Caco-2 (cell line): ENCODE results near the gene AFF4. TPM values are rescaled to one million over a fixed set of nuclear protein-coding genes. Genes with fewer than 3 reads are reported as not detected.

Experiments used
- BruUV-seq: library from RNA; stranded (reverse); fragments of 400-500 nt; replicated peaks from 2 replicates; lab custom pipeline; 2021; lab: Mats Ljungman, UMichigan
- CTCF ChIA-PET: fragments of 300-600 bp; sonication (Branson Sonifier 250); formaldehyde crosslinking; loops from one replicate; lab custom pipeline; 2022; ENCODE audit warnings: antibody characterized with exemption; lab: Charles Lee
- POLR2A ChIA-PET: fragments of 300-600 bp; sonication (Branson Sonifier 250); formaldehyde crosslinking; loops from one replicate; lab custom pipeline; 2022; ENCODE audit warnings: antibody characterized with exemption; lab: Charles Lee
- DNase-seq, 2 experiments: peaks; one replicate each; pipeline versions ENCODE4 v3.0.0 to v3.0.0-alpha.2; 2020 to 2022
- H3K27me3 ChIP-seq: replicated peaks from 2 replicates; pipeline ENCODE4 v1.6.0; 2011; ENCODE audit warnings: low read length; ENCODE audit not compliant: control insufficient read depth, insufficient read depth
- H3K36me3 ChIP-seq: 2 replicates; pipeline ENCODE4 v1.5.1; 2011; ENCODE audit warnings: low read length; ENCODE audit not compliant: control insufficient read depth, insufficient read depth
- H3K4me1 ChIP-seq: fragments of 250-450 bp; sonication (Bioruptor Pico); 2 replicates; pipeline ENCODE4 v1.5.1; 2020; ENCODE audit warnings: mild to moderate bottlenecking
- H3K4me3 ChIP-seq: 2 replicates; pipeline ENCODE4 v1.5.1; 2011; ENCODE audit warnings: low read depth, mild to moderate bottlenecking, control low read depth, low read length
- H3K9me3 ChIP-seq: fragments of 250-450 bp; sonication (Bioruptor Pico); 2 replicates; pipeline ENCODE4 v1.5.1; 2020; ENCODE audit warnings: mild to moderate bottlenecking, moderate library complexity
- H3K27ac Mint-ChIP-seq: one replicate; pipeline ENCODE4 v1.8.0; 2022; ENCODE audit warnings: mixed read lengths; ENCODE audit not compliant: unreplicated experiment
- H3K27me3 Mint-ChIP-seq: one replicate; pipeline ENCODE4 v1.8.0; 2022; ENCODE audit warnings: mixed read lengths; ENCODE audit not compliant: insufficient read depth, unreplicated experiment
- H3K36me3 Mint-ChIP-seq: one replicate; pipeline ENCODE4 v1.8.0; 2022; ENCODE audit warnings: mild to moderate bottlenecking, mixed read lengths; ENCODE audit not compliant: insufficient read depth, unreplicated experiment
- H3K4me1 Mint-ChIP-seq: one replicate; pipeline ENCODE4 v1.8.0; 2022; ENCODE audit warnings: low read depth, mixed read lengths; ENCODE audit not compliant: unreplicated experiment
- H3K4me3 Mint-ChIP-seq: one replicate; pipeline ENCODE4 v1.8.0; 2022; ENCODE audit warnings: mild to moderate bottlenecking, moderate library complexity, mixed read lengths; ENCODE audit not compliant: unreplicated experiment
- H3K9me3 Mint-ChIP-seq: one replicate; pipeline ENCODE4 v1.8.0; 2022; ENCODE audit warnings: mixed read lengths; ENCODE audit not compliant: unreplicated experiment
- intact Hi-C: fragments of 100-400 bp; cut with micrococcal nuclease; formaldehyde crosslinking; loops from one replicate; pipeline ENCODE4 v1.10.0; 2022; ENCODE audit not compliant: unreplicated experiment
- total RNA-seq: library from RNA; stranded (reverse); gene quantifications from 2 replicates; pipeline ENCODE4 v1.2.3, GENCODE V29; 2022
- TF ChIP-seq, protein P1 (sequence below), 2 experiments: fragments of 200-600 bp in 1 of 2; IDR thresholded peaks; 1 replicate in 1 of 2; 2 replicates in 1 of 2; pipeline versions ENCODE4 v1.5.1 to v1.8.0; 2011 to 2022; ENCODE audit warnings: antibody characterized with exemption in 1 of 2, control low read depth in 1 of 2, inconsistent platforms in 1 of 2, low read depth in 1 of 2, low read length in 1 of 2, mild to moderate bottlenecking in 1 of 2, moderate library complexity in 1 of 2; ENCODE audit not compliant: insufficient read depth in 1 of 2, severe bottlenecking in 1 of 2, unreplicated experiment in 1 of 2

AFF4 gene
- total RNA-seq, 1 experiment from 2014 or later = 63.9 TPM

- no peaks in the 10 kb centered on the region for H3K9me3 ChIP-seq
- H3K27me3 ChIP-seq = no peaks in the 10 kb centered on the region
- intact Hi-C loops = no loop called here
- H3K36me3 ChIP-seq = no peaks in the 10 kb centered on the region; the same call in 1 of the 2 replicates
- CTCF ChIA-PET = no interaction called here
- no TSS peak for BruUV-seq
- TF ChIP-seq, protein P1, sequence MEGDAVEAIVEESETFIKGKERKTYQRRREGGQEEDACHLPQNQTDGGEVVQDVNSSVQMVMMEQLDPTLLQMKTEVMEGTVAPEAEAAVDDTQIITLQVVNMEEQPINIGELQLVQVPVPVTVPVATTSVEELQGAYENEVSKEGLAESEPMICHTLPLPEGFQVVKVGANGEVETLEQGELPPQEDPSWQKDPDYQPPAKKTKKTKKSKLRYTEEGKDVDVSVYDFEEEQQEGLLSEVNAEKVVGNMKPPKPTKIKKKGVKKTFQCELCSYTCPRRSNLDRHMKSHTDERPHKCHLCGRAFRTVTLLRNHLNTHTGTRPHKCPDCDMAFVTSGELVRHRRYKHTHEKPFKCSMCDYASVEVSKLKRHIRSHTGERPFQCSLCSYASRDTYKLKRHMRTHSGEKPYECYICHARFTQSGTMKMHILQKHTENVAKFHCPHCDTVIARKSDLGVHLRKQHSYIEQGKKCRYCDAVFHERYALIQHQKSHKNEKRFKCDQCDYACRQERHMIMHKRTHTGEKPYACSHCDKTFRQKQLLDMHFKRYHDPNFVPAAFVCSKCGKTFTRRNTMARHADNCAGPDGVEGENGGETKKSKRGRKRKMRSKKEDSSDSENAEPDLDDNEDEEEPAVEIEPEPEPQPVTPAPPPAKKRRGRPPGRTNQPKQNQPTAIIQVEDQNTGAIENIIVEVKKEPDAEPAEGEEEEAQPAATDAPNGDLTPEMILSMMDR (IDR thresholded peaks at IDR 0.05; ENCODE audit: insufficient read depth in 1 of 2, low read depth in 1 of 2, low read length in 1 of 2, severe bottlenecking in 1 of 2, unreplicated experiment in 1 of 2) = no peak
- H3K36me3 Mint-ChIP-seq = peaks cover 40% of the 10 kb centered on the region
- peaks cover 12% of the 10 kb centered on the region for H3K4me1 ChIP-seq
- H3K9me3 Mint-ChIP-seq = no peaks in the 10 kb centered on the region
- no peaks in the 10 kb centered on the region for H3K27me3 Mint-ChIP-seq
- H3K4me3 ChIP-seq = no peak overlapping the region
- DNase-seq = no peak
- peaks cover 11% of the 10 kb centered on the region for H3K4me1 Mint-ChIP-seq
- POLR2A ChIA-PET = no interaction called here
- no peak overlapping the region for H3K27ac Mint-ChIP-seq
- H3K4me3 Mint-ChIP-seq = no peak overlapping the region
Observed at GRCh38 chr5:132943362-132944022, 19.9 kb downstream of the AFF4 start.

DNA sequence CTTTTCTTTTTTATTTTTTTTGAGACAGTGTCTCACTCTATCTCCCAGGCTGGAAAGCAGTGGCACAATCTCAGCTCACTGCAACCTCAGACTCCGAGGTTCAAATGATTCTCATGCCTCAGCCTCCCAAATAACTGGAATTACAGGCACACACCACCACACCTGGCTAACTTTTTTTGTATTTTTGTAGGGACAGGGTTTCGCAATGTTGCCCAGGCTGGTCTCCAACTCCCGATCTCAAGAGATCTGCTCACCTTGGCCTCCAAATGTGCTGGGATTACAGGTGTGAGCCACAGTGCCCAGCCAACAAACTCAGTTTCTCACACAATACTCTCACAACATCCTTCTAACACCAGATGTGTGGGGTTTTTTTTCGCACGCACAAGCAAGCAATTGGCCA is 22.1 kb downstream of the AFF4 start:
- H3K4me1 Mint-ChIP-seq = no peaks in the 10 kb centered on the region
- ChIA-PET CTCF (interaction anchor here (0.7 kb wide), 1 partner anchor 463 kb away, joined by 4 read pairs; no protein-coding TSS in a partner anchor), POLR2A (no interaction called here)
- no peak for DNase-seq
- no peaks in the 10 kb centered on the region; the same call in 1 of the 2 replicates for H3K36me3 ChIP-seq
- H3K4me3 Mint-ChIP-seq = no peak overlapping the region
- no peak overlapping the region for H3K27ac Mint-ChIP-seq
- peaks cover 42% of the 10 kb centered on the region for H3K36me3 Mint-ChIP-seq
- no peak overlapping the region for H3K4me3 ChIP-seq
- H3K27me3 ChIP-seq = no peaks in the 10 kb centered on the region
- no peaks in the 10 kb centered on the region for H3K4me1 ChIP-seq
- intact Hi-C loops = no loop called here
- no peaks in the 10 kb centered on the region for H3K27me3 Mint-ChIP-seq
- TF ChIP-seq, protein P1 (IDR thresholded peaks at IDR 0.05; ENCODE audit: insufficient read depth in 1 of 2, low read depth in 1 of 2, low read length in 1 of 2, severe bottlenecking in 1 of 2, unreplicated experiment in 1 of 2) = no peak
- no TSS peak for BruUV-seq
- H3K9me3 ChIP-seq = no peaks in the 10 kb centered on the region
- no peaks in the 10 kb centered on the region for H3K9me3 Mint-ChIP-seq

GRCh38 chr5:132928062-132928407 is 35.4 kb downstream of the AFF4 start:
- intact Hi-C loops = no loop called here
- POLR2A ChIA-PET = no interaction called here

More at GRCh38 chr5:132928062-132928407, 35.4 kb downstream of the AFF4 start:
- Histone ChIP-seq H3K27me3 (no peaks in the 10 kb centered on the region), H3K4me1 (0 out of 2 replicates have a peak, but pooled peaks cover 5% of the 10 kb centered on the region), H3K36me3 (no peaks in the 10 kb centered on the region), H3K4me3 (no peak overlapping the region), H3K9me3 (no peaks in the 10 kb centered on the region)
- peaks cover 37% of the 10 kb centered on the region for H3K4me1 Mint-ChIP-seq
- no peaks in the 10 kb centered on the region for H3K9me3 Mint-ChIP-seq
- TF ChIP-seq, protein P1 (IDR thresholded peaks at IDR 0.05; ENCODE audit: insufficient read depth in 1 of 2, low read depth in 1 of 2, low read length in 1 of 2, severe bottlenecking in 1 of 2, unreplicated experiment in 1 of 2) = no peak
- H3K36me3 Mint-ChIP-seq = peaks cover 86% of the 10 kb centered on the region
- no peak overlapping the region for H3K4me3 Mint-ChIP-seq
- no peaks in the 10 kb centered on the region for H3K27me3 Mint-ChIP-seq
- no peak for DNase-seq
- H3K27ac Mint-ChIP-seq = no peak overlapping the region
- no TSS peak for BruUV-seq
- CTCF ChIA-PET = no interaction called here
